ENCODE data around the gene STAT2.

DNA sequence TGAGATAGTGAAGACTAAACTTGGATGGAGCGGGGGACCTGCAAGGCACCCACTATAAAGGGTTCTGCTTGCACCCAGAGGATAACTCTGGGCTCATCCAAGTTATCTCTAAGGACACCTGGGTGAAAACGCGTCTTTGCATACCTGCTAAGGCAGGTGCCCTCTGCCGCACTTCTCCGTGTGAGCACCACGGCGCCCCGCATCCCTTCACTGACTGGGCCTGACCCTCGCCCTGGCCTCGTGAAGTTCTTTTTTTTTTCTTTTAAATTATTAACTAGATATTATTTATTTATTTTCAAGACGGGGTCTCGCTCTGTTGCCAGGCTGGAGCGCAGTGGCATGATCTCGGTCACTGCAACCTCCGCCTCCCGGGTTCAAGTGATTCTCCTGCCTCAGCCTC lies 22.7 kb upstream of the STAT2 start:
- TF ChIP-seq, protein P1, sequence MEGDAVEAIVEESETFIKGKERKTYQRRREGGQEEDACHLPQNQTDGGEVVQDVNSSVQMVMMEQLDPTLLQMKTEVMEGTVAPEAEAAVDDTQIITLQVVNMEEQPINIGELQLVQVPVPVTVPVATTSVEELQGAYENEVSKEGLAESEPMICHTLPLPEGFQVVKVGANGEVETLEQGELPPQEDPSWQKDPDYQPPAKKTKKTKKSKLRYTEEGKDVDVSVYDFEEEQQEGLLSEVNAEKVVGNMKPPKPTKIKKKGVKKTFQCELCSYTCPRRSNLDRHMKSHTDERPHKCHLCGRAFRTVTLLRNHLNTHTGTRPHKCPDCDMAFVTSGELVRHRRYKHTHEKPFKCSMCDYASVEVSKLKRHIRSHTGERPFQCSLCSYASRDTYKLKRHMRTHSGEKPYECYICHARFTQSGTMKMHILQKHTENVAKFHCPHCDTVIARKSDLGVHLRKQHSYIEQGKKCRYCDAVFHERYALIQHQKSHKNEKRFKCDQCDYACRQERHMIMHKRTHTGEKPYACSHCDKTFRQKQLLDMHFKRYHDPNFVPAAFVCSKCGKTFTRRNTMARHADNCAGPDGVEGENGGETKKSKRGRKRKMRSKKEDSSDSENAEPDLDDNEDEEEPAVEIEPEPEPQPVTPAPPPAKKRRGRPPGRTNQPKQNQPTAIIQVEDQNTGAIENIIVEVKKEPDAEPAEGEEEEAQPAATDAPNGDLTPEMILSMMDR (conservative IDR thresholded peaks at IDR 0.05) = no peak
- TF ChIP-seq ZFX (IDR thresholded peaks at IDR 0.05) = no peak

Measured in C4-2B (cell line).